Esophagus muscularis mucosa (tissue), 4 donors: Measurements from ENCODE around the gene TJP1. TPM values are rescaled to one million over a fixed set of nuclear protein-coding genes. Genes with fewer than 3 reads are reported as not detected.

Experiments used
- DNase-seq: peaks from one replicate; pipeline ENCODE4 v3.0.0-alpha.2; 2017; ENCODE audit errors: extremely low spot score
- H3K27ac ChIP-seq, 4 donors: fragments of 200-600 bp; sonication (generic); replicated peaks in 1 of 4; 1 replicate in 3 of 4; 2 replicates in 1 of 4; pipeline ENCODE4 v1.5.1; 2016 to 2019; ENCODE audit warnings: mild to moderate bottlenecking in 1 of 4
- H3K27me3 ChIP-seq, 4 donors: fragments of 200-600 bp; sonication (generic); one replicate each; pipeline versions ENCODE4 v1.5.1 to v1.6.0; 2016 to 2019
- H3K36me3 ChIP-seq, 4 donors: fragments of 200-600 bp; sonication (generic); one replicate each; pipeline ENCODE4 v1.5.1; 2016 to 2019
- H3K4me1 ChIP-seq, 4 donors: fragments of 200-600 bp; sonication (generic); one replicate each; pipeline ENCODE4 v1.5.1; 2016 to 2019
- H3K4me3 ChIP-seq, 4 donors: fragments of 200-600 bp; sonication (generic); 1 replicate in 2 of 4; 2 replicates in 2 of 4; pipeline ENCODE4 v1.5.1; 2016 to 2019; ENCODE audit warnings: mild to moderate bottlenecking in 4 of 4, moderate library complexity in 1 of 4
- H3K9me3 ChIP-seq, 4 donors: fragments of 200-600 bp; sonication (generic); 1 replicate in 3 of 4; 2 replicates in 1 of 4; pipeline ENCODE4 v1.5.1; 2016 to 2019
- CTCF ChIP-seq, 3 experiments: fragments of 200-600 bp in 2 of 3; fragments of 450-650 bp in 1 of 3; sonication (generic) in 2 of 3; IDR thresholded peaks; one replicate each; pipeline ENCODE4 v1.5.1; 2017 to 2019; ENCODE audit warnings: antibody characterized with exemption in 3 of 3, mild to moderate bottlenecking in 2 of 3, moderate library complexity in 1 of 3
- EP300 ChIP-seq: sonication (generic); formaldehyde crosslinking; IDR thresholded peaks from one replicate; pipeline ENCODE4 v1.6.1; 2017; ENCODE audit warnings: antibody characterized with exemption
- POLR2A ChIP-seq: fragments of 450-650 bp; IDR thresholded peaks from one replicate; pipeline ENCODE4 v1.6.1; 2017; ENCODE audit warnings: antibody characterized with exemption, moderate library complexity, mild to moderate bottlenecking, low read depth
- POLR2AphosphoS5 ChIP-seq, 2 donors: sonication (generic); formaldehyde crosslinking; IDR thresholded peaks; one replicate each; pipeline ENCODE4 v1.6.1; 2017; ENCODE audit warnings: antibody characterized with exemption in 2 of 2
- WGBS: methylation state at CpG from one replicate; pipeline ENCODE4 v1.1.5; 2018; 5-methylcytosine and 5-hydroxymethylcytosine counted together
- intact Hi-C: fragments of 100-400 bp; cut with DNase I; formaldehyde crosslinking; loops from one replicate; pipeline ENCODE4 v1.15.1; 2023
- total RNA-seq, 4 donors: library from RNA; depleted of rRNA; stranded (reverse); fragments of >200 nt; gene quantifications; one replicate each; pipeline versions ENCODE4 v1.1.0 to v1.2.1, GENCODE V29; 2016

TJP1 gene
- total RNA-seq, 4 donors from 2014 or later: 69.4 to 108 (median 90.2) TPM

GRCh38 chr15:29681166-29681845, 141.0 kb downstream of the TJP1 start:
- Histone ChIP-seq H3K27me3 (peaks cover 0 to 13% (median 0%) of the 10 kb centered on the region in 4 donors), H3K4me3 (no peak overlapping the region), H3K4me1 (no peaks in the 10 kb centered on the region), H3K36me3 (no peaks in the 10 kb centered on the region), H3K27ac (no peak overlapping the region), H3K9me3 (no peaks in the 10 kb centered on the region)
- intact Hi-C loops: no loop called here
- TF ChIP-seq POLR2AphosphoS5 (IDR thresholded peaks at IDR 0.05) (no peak), POLR2A (no peak), EP300 (no peak), CTCF (IDR thresholded peaks at IDR 0.05) (no peak)
- DNase-seq: no peak
- WGBS: 91% methylated on average over 15 of the region's 15 CpGs

- WGBS: 65% methylated on average over 10 of the region's 12 CpGs
- no peak overlapping the region for H3K4me3 ChIP-seq
- H3K27me3 ChIP-seq: peaks cover 0 to 19% (median 1%) of the 10 kb centered on the region in 4 donors
- TF ChIP-seq POLR2A (no peak), CTCF (IDR thresholded peaks at IDR 0.05) (no peak), POLR2AphosphoS5 (IDR thresholded peaks at IDR 0.05) (no peak), EP300 (no peak)
- intact Hi-C loops: no loop called here
- H3K4me1 ChIP-seq: peaks cover 0 to 2% (median under 1%) of the 10 kb centered on the region in 4 donors
- H3K9me3 ChIP-seq: no peaks in the 10 kb centered on the region
- no peaks in the 10 kb centered on the region for H3K36me3 ChIP-seq
- H3K27ac ChIP-seq: no peak overlapping the region
- DNase-seq: no peak
Measured at GRCh38 chr15:29680465-29681165, 141.7 kb downstream of the TJP1 start.

GRCh38 chr15:29678504-29679034, 143.7 kb downstream of the TJP1 start:
- 94% methylated on average over 3 of the region's 4 CpGs for WGBS
- H3K27me3 ChIP-seq: peaks cover 0 to 38% (median 13%) of the 10 kb centered on the region in 4 donors

GRCh38 chr15:29677871-29678461, 144.3 kb downstream of the TJP1 start:
- Histone ChIP-seq H3K27me3 (peaks cover 0 to 33% (median 13%) of the 10 kb centered on the region in 4 donors), H3K36me3 (no peaks in the 10 kb centered on the region), H3K4me3 (no peak overlapping the region), H3K4me1 (peaks cover 2 to 17% (median 15%) of the 10 kb centered on the region in 4 donors), H3K9me3 (no peaks in the 10 kb centered on the region), H3K27ac (no peak overlapping the region)
- intact Hi-C loops: no loop called here
- 85% methylated on average over 10 of the region's 10 CpGs for WGBS
- no peak for DNase-seq
- no peak for TF ChIP-seq POLR2A
- no peak for TF ChIP-seq EP300
- no peak for TF ChIP-seq POLR2AphosphoS5 (IDR thresholded peaks at IDR 0.05)
- TF ChIP-seq CTCF (IDR thresholded peaks at IDR 0.05): no peak

More at GRCh38 chr15:29678504-29679034, 143.7 kb downstream of the TJP1 start:
- TF ChIP-seq EP300 (no peak), POLR2AphosphoS5 (IDR thresholded peaks at IDR 0.05) (no peak), POLR2A (no peak), CTCF (IDR thresholded peaks at IDR 0.05) (no peak)
- intact Hi-C loops: no loop called here
- Histone ChIP-seq H3K4me3 (no peak overlapping the region), H3K9me3 (no peaks in the 10 kb centered on the region), H3K36me3 (no peaks in the 10 kb centered on the region), H3K4me1 (peaks cover 2 to 17% (median 15%) of the 10 kb centered on the region in 4 donors), H3K27ac (no peak overlapping the region)
- DNase-seq: no peak
